ENCODE measurements around the gene RALGPS1.

DNA sequence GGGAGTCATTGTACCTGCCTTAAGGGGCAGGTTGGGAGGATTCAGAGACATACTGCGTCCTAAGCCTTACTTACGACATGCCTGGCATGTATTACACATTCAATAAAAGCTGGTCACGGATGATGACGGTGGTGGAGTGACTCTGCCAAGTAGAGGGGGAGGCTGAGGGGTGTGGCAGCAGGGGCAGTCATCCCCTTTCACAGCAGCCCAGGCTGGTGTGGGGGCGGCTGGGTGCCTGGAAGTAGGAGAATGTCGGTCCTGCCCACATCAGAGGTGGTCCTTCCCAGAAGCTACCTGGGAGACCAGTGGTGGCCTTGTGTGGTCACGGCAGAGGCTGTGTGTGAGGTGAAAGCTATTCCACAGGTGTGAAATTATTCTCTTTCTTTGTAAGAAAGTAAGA lies 45.2 kb upstream of the RALGPS1 start:
- TF ChIP-seq, protein P1, sequence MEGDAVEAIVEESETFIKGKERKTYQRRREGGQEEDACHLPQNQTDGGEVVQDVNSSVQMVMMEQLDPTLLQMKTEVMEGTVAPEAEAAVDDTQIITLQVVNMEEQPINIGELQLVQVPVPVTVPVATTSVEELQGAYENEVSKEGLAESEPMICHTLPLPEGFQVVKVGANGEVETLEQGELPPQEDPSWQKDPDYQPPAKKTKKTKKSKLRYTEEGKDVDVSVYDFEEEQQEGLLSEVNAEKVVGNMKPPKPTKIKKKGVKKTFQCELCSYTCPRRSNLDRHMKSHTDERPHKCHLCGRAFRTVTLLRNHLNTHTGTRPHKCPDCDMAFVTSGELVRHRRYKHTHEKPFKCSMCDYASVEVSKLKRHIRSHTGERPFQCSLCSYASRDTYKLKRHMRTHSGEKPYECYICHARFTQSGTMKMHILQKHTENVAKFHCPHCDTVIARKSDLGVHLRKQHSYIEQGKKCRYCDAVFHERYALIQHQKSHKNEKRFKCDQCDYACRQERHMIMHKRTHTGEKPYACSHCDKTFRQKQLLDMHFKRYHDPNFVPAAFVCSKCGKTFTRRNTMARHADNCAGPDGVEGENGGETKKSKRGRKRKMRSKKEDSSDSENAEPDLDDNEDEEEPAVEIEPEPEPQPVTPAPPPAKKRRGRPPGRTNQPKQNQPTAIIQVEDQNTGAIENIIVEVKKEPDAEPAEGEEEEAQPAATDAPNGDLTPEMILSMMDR (IDR thresholded peaks at IDR 0.05), result no peak
- TF ChIP-seq EP300 (IDR thresholded peaks at IDR 0.05) (no peak), POLR2A (IDR thresholded peaks at IDR 0.05) (no peak)
